MCF 10A (cell line): ENCODE results near the gene MYL12A. TPM values are rescaled to one million over a fixed set of nuclear protein-coding genes. Genes with fewer than 3 reads are reported as not detected.
"Not testable (repeated sequence)": the region's sequence is repeated elsewhere in the genome, so short reads cannot be mapped to it uniquely, and the experiment has no call there.

Experiments used
- BruUV-seq: library from RNA; stranded (reverse); fragments of 400-500 nt; replicated peaks from 2 replicates; lab custom pipeline; 2021; lab: Mats Ljungman, UMichigan
- CTCF ChIA-PET: fragments of 300-600 bp; sonication (Branson Sonifier 250); formaldehyde crosslinking; extraction: SDS; loops from one replicate; lab custom pipeline; 2021; ENCODE audit warnings: antibody characterized with exemption, inconsistent platforms; lab: Yijun Ruan, JAX
- POLR2A ChIA-PET: fragments of 300-600, 350-650 bp; sonication (Branson Sonifier 250); formaldehyde crosslinking; extraction: SDS; loops from one replicate; lab custom pipeline; 2020; ENCODE audit warnings: antibody characterized with exemption, inconsistent platforms; lab: Yijun Ruan, JAX
- DNase-seq: peaks from one replicate; pipeline ENCODE4 v3.0.0-alpha.2; 2018; ENCODE audit not compliant: unreplicated experiment
- H3K27ac Mint-ChIP-seq: one replicate; pipeline ENCODE4 v1.8.0; 2022; ENCODE audit warnings: mild to moderate bottlenecking, low read depth, mixed read lengths; ENCODE audit not compliant: unreplicated experiment
- H3K27me3 Mint-ChIP-seq: one replicate; pipeline ENCODE4 v1.8.0; 2022; ENCODE audit warnings: mixed read lengths; ENCODE audit not compliant: insufficient read depth, unreplicated experiment
- H3K36me3 Mint-ChIP-seq: one replicate; pipeline ENCODE4 v1.8.0; 2022; ENCODE audit warnings: mild to moderate bottlenecking, moderate library complexity, mixed read lengths; ENCODE audit not compliant: insufficient read depth, unreplicated experiment
- H3K4me1 Mint-ChIP-seq: one replicate; pipeline ENCODE4 v1.8.0; 2022; ENCODE audit warnings: mixed read lengths; ENCODE audit not compliant: insufficient read depth, unreplicated experiment
- H3K4me3 Mint-ChIP-seq: one replicate; pipeline ENCODE4 v1.8.0; 2022; ENCODE audit warnings: mild to moderate bottlenecking, moderate library complexity, mixed read lengths; ENCODE audit not compliant: unreplicated experiment
- H3K9me3 Mint-ChIP-seq: one replicate; pipeline ENCODE4 v1.8.0; 2022; ENCODE audit warnings: mixed read lengths; ENCODE audit not compliant: unreplicated experiment
- CTCF ChIP-seq: fragments of 200-600 bp; IDR thresholded peaks from one replicate; pipeline ENCODE4 v1.8.0; 2022; ENCODE audit warnings: antibody characterized with exemption, mild to moderate bottlenecking; ENCODE audit not compliant: unreplicated experiment
- intact Hi-C: fragments of 100-400 bp; cut with micrococcal nuclease; formaldehyde crosslinking; loops from 2 replicates; pipeline ENCODE4 v1.14.1; 2022
- total RNA-seq: library from RNA; stranded (reverse); gene quantifications from 2 replicates; pipeline ENCODE4 v1.2.3, GENCODE V29; 2022

Gene MYL12A
- total RNA-seq, 1 experiment from 2014 or later: 332 TPM

DNA sequence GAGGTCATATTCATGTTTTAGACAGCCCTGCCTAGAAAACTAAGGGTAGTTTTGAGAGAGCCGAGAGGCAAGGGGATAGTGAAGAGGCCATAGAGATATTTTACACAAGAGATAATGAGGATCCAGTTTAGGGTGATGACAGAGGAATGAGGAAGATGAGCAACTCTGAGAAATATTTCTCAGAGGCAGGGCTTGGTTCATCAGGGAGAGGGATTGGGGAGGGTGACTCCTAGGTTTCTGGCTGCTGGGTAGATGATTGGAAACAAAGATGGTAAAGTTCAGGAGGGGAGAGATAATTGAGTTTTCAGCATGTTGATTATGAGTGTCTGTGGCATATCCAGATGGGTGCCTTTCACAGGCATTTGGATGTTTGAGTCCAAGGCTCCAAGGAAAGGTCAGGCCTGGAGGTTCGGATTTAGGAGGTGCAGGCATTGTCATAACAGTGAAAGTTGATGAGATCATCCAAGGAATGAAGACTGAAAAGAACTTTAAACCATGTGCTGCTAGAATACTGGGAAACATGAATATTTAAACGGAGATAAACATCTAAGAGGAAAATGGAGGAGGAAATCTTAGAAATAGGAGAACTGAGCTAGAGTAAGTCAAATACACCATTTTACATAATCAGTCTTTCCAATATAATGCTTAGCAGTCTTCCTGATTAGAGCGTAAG is 21.8 kb downstream of the MYL12A start:
- TF ChIP-seq CTCF: no peak
- POLR2A ChIA-PET: interaction anchor here (0.6 to 2.5 kb wide), 7 partner anchors 8 to 396 kb away, joined by 3 to 15 read pairs (median 4); partner anchors contain the start of genes MYL12A and MYL12B
- Mint-ChIP-seq H3K36me3 (peaks cover 25% of the 10 kb centered on the region), H3K4me3 (peak overlapping the region; percentile 4), H3K4me1 (peaks cover 61% of the 10 kb centered on the region), H3K27ac (peak overlapping the region; percentile 16), H3K27me3 (no peaks in the 10 kb centered on the region), H3K9me3 (no peaks in the 10 kb centered on the region)
- no TSS peak for BruUV-seq
- intact Hi-C loops: no loop called here
- no peak for DNase-seq
- CTCF ChIA-PET: interaction anchor here (0.6 to 1.0 kb wide), 3 partner anchors 183 to 397 kb away, joined by 3 to 4 read pairs (median 3); no protein-coding TSS in a partner anchor

GRCh38 chr18:3269914-3270299 is 22.3 kb downstream of the MYL12A start:
- BruUV-seq: no TSS peak
- no peaks in the 10 kb centered on the region for H3K9me3 Mint-ChIP-seq
- no peak for TF ChIP-seq CTCF
- peak overlapping the region; percentile 16 for H3K27ac Mint-ChIP-seq
- peaks cover 58% of the 10 kb centered on the region for H3K4me1 Mint-ChIP-seq
- ChIA-PET CTCF (interaction anchor here (0.6 to 0.8 kb wide), 2 partner anchors 183 to 211 kb away, joined by 3 to 4 read pairs; no protein-coding TSS in a partner anchor), POLR2A (interaction anchor here (0.6 to 2.5 kb wide), 4 partner anchors 9 to 185 kb away, joined by 3 to 15 read pairs (median 4); partner anchors contain the start of genes MYL12A and MYL12B)
- H3K27me3 Mint-ChIP-seq: no peaks in the 10 kb centered on the region
- intact Hi-C loops: no loop called here
- H3K36me3 Mint-ChIP-seq: peaks cover 30% of the 10 kb centered on the region
- no peak for DNase-seq
- no peak overlapping the region for H3K4me3 Mint-ChIP-seq

- no peak overlapping the region for H3K27ac Mint-ChIP-seq
- no TSS peak for BruUV-seq
- CTCF ChIA-PET: interaction anchor here (0.6 to 1.7 kb wide), 3 partner anchors 25 to 393 kb away, joined by 3 to 11 read pairs (median 4); no protein-coding TSS in a partner anchor
- H3K4me3 Mint-ChIP-seq: no peak overlapping the region
- intact Hi-C loops: no loop called here
- peaks cover 36% of the 10 kb centered on the region for H3K4me1 Mint-ChIP-seq
- no peaks in the 10 kb centered on the region for H3K27me3 Mint-ChIP-seq
- no peak for DNase-seq
- H3K36me3 Mint-ChIP-seq: peaks cover 56% of the 10 kb centered on the region
- POLR2A ChIA-PET: interaction anchor here (1.3 kb wide), 1 partner anchor 9 kb away, joined by 5 read pairs; no protein-coding TSS in a partner anchor
- TF ChIP-seq CTCF: no peak
- H3K9me3 Mint-ChIP-seq: no peaks in the 10 kb centered on the region
These were observed 25.4 kb downstream of the MYL12A start for GRCh38 chr18:3273042-3273441.

DNA sequence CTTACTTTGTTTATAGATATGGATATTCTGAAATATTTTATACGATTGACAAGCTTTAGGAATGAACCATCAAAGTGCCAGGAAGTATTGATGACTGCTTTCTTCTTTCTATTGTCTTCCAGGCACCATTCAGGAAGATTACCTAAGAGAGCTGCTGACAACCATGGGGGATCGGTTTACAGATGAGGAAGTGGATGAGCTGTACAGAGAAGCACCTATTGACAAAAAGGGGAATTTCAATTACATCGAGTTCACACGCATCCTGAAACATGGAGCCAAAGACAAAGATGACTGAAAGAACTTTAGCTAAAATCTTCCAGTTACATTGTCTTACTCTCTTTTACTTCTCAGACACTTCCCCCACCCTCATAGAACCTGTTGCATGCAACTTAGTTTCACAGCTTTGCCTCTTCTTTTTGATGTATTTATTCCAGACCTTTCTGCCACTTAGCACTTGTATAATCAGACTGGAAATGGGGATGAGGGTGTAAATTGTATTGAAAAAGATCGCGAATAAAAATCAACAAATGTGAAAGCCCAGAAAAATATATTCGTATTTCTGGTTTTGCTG is 30.1 kb downstream of the MYL12A start:
- H3K4me3 Mint-ChIP-seq, H3K9me3 Mint-ChIP-seq, intact Hi-C loops, H3K27me3 Mint-ChIP-seq, DNase-seq, H3K27ac Mint-ChIP-seq, H3K4me1 Mint-ChIP-seq: not testable (repeated sequence)
- CTCF ChIA-PET: interaction anchor here (0.8 to 5.6 kb wide), 7 partner anchors 20 to 398 kb away, joined by 3 to 40 read pairs (median 4); no protein-coding TSS in a partner anchor
- H3K36me3 Mint-ChIP-seq: peaks cover 69% of the 10 kb centered on the region
- POLR2A ChIA-PET: interaction anchor here (0.8 to 1.2 kb wide), 7 partner anchors 14 to 388 kb away, joined by 3 to 6 read pairs (median 3); no protein-coding TSS in a partner anchor
- TSS peak; percentile 63 for BruUV-seq
